Gastrocnemius medialis (tissue), 4 donors: Measurements from ENCODE around the gene ATP2C2. TPM values are rescaled to one million over a fixed set of nuclear protein-coding genes. Genes with fewer than 3 reads are reported as not detected.
"Not testable (repeated sequence)": the region's sequence is repeated elsewhere in the genome, so short reads cannot be mapped to it uniquely, and the experiment has no call there.

Experiments
- ATAC-seq, 2 donors: fragments of 150-250 bp; one replicate each; pipeline ENCODE4 v1.9.1; 2016
- DNase-seq, 2 donors: peaks; one replicate each; pipeline ENCODE4 v3.0.0-alpha.2; 2019
- H3K27ac ChIP-seq, 4 donors: fragments of 200-600 bp; sonication (generic); 1 replicate in 1 of 4; 2 replicates in 3 of 4; pipeline ENCODE4 v1.5.1; 2016 to 2018; ENCODE audit warnings: mild to moderate bottlenecking in 2 of 4, moderate library complexity in 1 of 4
- H3K27me3 ChIP-seq, 3 donors: fragments of 200-600 bp; sonication (generic) in 2 of 3; 1 replicate in 1 of 3; 2 replicates in 2 of 3; pipeline versions ENCODE4 v1.5.1 to v1.6.0; 2016 to 2019; ENCODE audit warnings: mild to moderate bottlenecking in 1 of 3, moderate library complexity in 1 of 3
- H3K36me3 ChIP-seq, 2 donors: fragments of 200-600 bp; sonication (generic) in 1 of 2; one replicate each; pipeline ENCODE4 v1.5.1; 2017 to 2018
- H3K4me1 ChIP-seq, 2 donors: fragments of 200-600 bp; sonication (generic) in 1 of 2; one replicate each; pipeline ENCODE4 v1.5.1; 2016 to 2017; ENCODE audit warnings: mild to moderate bottlenecking in 2 of 2
- H3K4me3 ChIP-seq, 4 donors: fragments of 200-600 bp; sonication (generic) in 3 of 4; 1 replicate in 1 of 4; 2 replicates in 3 of 4; pipeline ENCODE4 v1.5.1; 2016 to 2019; ENCODE audit warnings: mild to moderate bottlenecking in 2 of 4
- H3K9me3 ChIP-seq, 3 donors: fragments of 200-600 bp; sonication (generic) in 2 of 3; 1 replicate in 1 of 3; 2 replicates in 2 of 3; pipeline ENCODE4 v1.5.1; 2016 to 2019
- CTCF ChIP-seq, 5 experiments: fragments of 450-650 bp in 3 of 5; fragments of 200-600 bp in 2 of 5; sonication (generic) in 2 of 5; IDR thresholded peaks in 4 of 5; conservative IDR thresholded peaks in 1 of 5; 1 replicate in 4 of 5; 2 replicates in 1 of 5; pipeline ENCODE4 v1.5.1; 2016 to 2019; ENCODE audit warnings: antibody characterized with exemption in 5 of 5, mild to moderate bottlenecking in 3 of 5, moderate library complexity in 3 of 5
- POLR2A ChIP-seq, 2 donors: fragments of 450-650 bp; IDR thresholded peaks; one replicate each; pipeline ENCODE4 v1.6.1; 2017; ENCODE audit warnings: antibody characterized with exemption in 2 of 2, mild to moderate bottlenecking in 2 of 2, moderate library complexity in 2 of 2
- in situ Hi-C, 4 donors: fragments of 200-750 bp; cut with MboI; loops; one replicate each; pipeline versions ENCODE4 v1.15.0 to v1.8.0; 2017; ENCODE audit warnings: low sequenced_read_pairs in 4 of 4
- intact Hi-C: fragments of 100-400 bp; cut with DNase I; formaldehyde crosslinking; loops from one replicate; pipeline ENCODE4 v1.15.1; 2023; ENCODE audit warnings: low total_unique reads
- total RNA-seq, 4 donors: library from RNA; depleted of rRNA; stranded (reverse); fragments of >200 nt; gene quantifications; one replicate each; pipeline versions ENCODE4 v1.1.0 to v1.2.3, GENCODE V29; 2016

ATP2C2 gene
- total RNA-seq, 4 donors from 2014 or later = 0.44 TPM; not detected in 3

DNA sequence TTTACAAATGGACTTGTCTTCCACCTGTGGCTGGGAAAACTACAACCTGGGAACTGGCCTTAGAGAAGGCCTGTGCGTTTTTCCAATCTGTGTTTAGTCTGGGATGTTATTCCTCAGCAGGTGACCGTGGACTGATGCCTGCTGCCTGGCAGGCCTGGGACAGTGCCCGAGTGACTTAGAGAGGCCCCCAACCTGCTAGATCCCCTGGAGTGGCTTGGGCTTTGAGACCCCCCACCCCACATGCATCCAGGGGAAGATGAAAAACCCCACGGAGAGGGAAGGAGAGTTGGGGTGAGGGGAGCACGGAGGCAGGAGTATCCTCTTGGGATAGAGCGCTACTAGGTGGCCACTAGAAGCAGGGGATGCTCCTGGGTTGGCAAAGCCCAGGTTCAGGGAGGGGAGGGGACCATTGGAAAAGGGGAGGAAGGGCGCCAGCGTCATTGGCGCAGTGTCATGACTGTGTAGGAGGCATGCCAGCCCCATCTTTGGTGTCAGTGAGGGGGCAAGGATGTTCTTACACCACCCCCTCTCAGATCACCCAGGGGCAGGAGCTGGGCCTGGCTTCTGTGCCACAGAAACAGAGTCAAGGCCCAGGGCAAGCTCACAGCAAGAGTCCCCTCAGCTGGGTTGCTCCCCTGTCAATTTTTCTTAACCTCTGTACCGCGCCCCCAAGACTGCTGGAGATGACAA, 82.0 kb downstream of the ATP2C2 start:
- no peak for TF ChIP-seq CTCF (IDR thresholded peaks at IDR 0.05 in 4 of 5, conservative IDR thresholded peaks at IDR 0.05 in 1 of 5)
- TF ChIP-seq POLR2A (IDR thresholded peaks at IDR 0.05) = no peak
- DNase-seq (no peak), ATAC-seq (no peak)
- no peak overlapping the region for H3K4me3 ChIP-seq
- intact Hi-C loops = no loop called here
- in situ Hi-C loops = no loop called here
- no peaks in the 10 kb centered on the region for H3K36me3 ChIP-seq
- no peaks in the 10 kb centered on the region for H3K9me3 ChIP-seq
- peaks cover 0 to 20% (median 0%) of the 10 kb centered on the region in 3 donors for H3K27me3 ChIP-seq
- no peaks in the 10 kb centered on the region for H3K4me1 ChIP-seq
- no peak overlapping the region for H3K27ac ChIP-seq

- in situ Hi-C loops, DNase-seq, H3K9me3 ChIP-seq, intact Hi-C loops, ATAC-seq, H3K4me3 ChIP-seq, H3K27ac ChIP-seq, H3K4me1 ChIP-seq, H3K36me3 ChIP-seq: not testable (repeated sequence)
- H3K27me3 ChIP-seq = peaks cover 0 to 13% (median 0%) of the 10 kb centered on the region in 3 donors
These were observed 82.8 kb downstream of the ATP2C2 start for GRCh38 chr16:84451010-84451676.

DNA sequence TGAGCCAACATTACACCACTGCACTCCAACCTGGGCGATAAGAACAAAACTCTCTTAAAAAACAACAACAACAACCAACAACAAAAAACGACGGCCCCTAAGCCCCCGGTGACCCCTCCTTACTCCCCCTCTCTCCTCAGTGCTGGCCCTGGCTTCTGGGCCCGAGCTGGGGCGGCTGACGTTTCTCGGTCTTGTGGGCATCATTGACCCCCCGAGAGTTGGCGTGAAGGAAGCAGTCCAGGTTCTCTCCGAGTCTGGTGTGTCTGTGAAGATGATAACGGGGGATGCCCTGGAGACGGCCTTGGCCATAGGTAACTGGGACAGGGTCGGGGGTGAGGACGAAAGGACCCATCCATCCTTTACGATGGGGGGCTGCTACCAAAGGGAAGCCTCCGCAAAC, 83.4 kb downstream of the ATP2C2 start:
- H3K36me3 ChIP-seq = no peaks in the 10 kb centered on the region
- in situ Hi-C loops (no loop called here), intact Hi-C loops (no loop called here)
- ATAC-seq (no peak), DNase-seq (no peak)
- no peaks in the 10 kb centered on the region for H3K9me3 ChIP-seq
- no peak overlapping the region for H3K27ac ChIP-seq
- no peak overlapping the region for H3K4me3 ChIP-seq
- H3K27me3 ChIP-seq = peaks cover 0 to 13% (median 0%) of the 10 kb centered on the region in 3 donors
- TF ChIP-seq POLR2A (IDR thresholded peaks at IDR 0.05) (no peak), CTCF (IDR thresholded peaks at IDR 0.05 in 4 of 5, conservative IDR thresholded peaks at IDR 0.05 in 1 of 5) (no peak)
- H3K4me1 ChIP-seq = no peaks in the 10 kb centered on the region

GRCh38 chr16:84453061-84453752, 84.9 kb downstream of the ATP2C2 start:
- peaks cover 0 to 5% (median 0%) of the 10 kb centered on the region in 3 donors for H3K27me3 ChIP-seq
- TF ChIP-seq CTCF (IDR thresholded peaks at IDR 0.05 in 4 of 5, conservative IDR thresholded peaks at IDR 0.05 in 1 of 5) (no peak), POLR2A (IDR thresholded peaks at IDR 0.05) (no peak)
- DNase-seq = no peak
- in situ Hi-C loops (no loop called here), intact Hi-C loops (no loop called here)
- ATAC-seq = no peak
- no peaks in the 10 kb centered on the region for H3K9me3 ChIP-seq
- H3K27ac ChIP-seq = no peak overlapping the region
- no peaks in the 10 kb centered on the region for H3K4me1 ChIP-seq
- no peak overlapping the region for H3K4me3 ChIP-seq
- no peaks in the 10 kb centered on the region for H3K36me3 ChIP-seq

DNA sequence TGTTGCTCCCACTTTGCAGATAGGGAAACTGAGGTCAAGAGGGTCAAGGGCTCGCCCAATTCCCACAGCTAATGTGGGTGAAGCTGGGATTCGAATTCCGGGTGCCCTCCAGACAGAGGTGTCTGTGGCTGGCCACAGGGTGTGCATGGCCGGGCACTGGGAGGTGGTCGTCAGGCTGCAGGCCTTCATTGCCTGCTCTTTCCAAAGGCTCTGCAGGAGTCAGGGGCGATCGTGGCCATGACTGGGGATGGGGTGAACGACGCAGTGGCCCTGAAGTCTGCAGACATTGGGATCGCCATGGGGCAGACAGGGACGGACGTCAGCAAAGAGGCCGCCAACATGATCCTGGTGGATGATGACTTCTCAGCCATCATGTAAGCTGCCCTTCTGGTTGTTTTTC, 86.3 kb downstream of the ATP2C2 start:
- ATAC-seq (no peak), DNase-seq (no peak)
- no peaks in the 10 kb centered on the region for H3K9me3 ChIP-seq
- H3K27me3 ChIP-seq = peaks cover 0 to 4% (median 0%) of the 10 kb centered on the region in 3 donors
- H3K36me3 ChIP-seq = no peaks in the 10 kb centered on the region
- H3K4me3 ChIP-seq = no peak overlapping the region
- intact Hi-C loops (no loop called here), in situ Hi-C loops (no loop called here)
- no peak for TF ChIP-seq POLR2A (IDR thresholded peaks at IDR 0.05)
- TF ChIP-seq CTCF (IDR thresholded peaks at IDR 0.05 in 4 of 5, conservative IDR thresholded peaks at IDR 0.05 in 1 of 5) = no peak
- H3K27ac ChIP-seq = no peak overlapping the region
- no peaks in the 10 kb centered on the region for H3K4me1 ChIP-seq
